ENCODE results near the gene IFIT3.
"Not testable (repeated sequence)": the region's sequence is repeated elsewhere in the genome, so short reads cannot be mapped to it uniquely, and the experiment has no call there.

IFIT3 gene

GRCh38 chr10:89304026-89304425, 23.8 kb upstream of the IFIT3 start:
- DNase-seq (ENCODE audit: low read depth, low spot score): no peak

GRCh38 chr10:89304446-89304845, 23.4 kb upstream of the IFIT3 start:
- DNase-seq (ENCODE audit: low read depth, low spot score): no peak

GRCh38 chr10:89304925-89305324, 22.9 kb upstream of the IFIT3 start:
- no peak for DNase-seq (ENCODE audit: low read depth, low spot score)

GRCh38 chr10:89305766-89306433, 21.9 kb upstream of the IFIT3 start:
- no peak for DNase-seq (ENCODE audit: low read depth, low spot score)

GRCh38 chr10:89306434-89307268, 21.1 kb upstream of the IFIT3 start:
- DNase-seq (ENCODE audit: low read depth, low spot score): no peak

GRCh38 chr10:89307269-89307577, 20.6 kb upstream of the IFIT3 start:
- no peak for DNase-seq (ENCODE audit: low read depth, low spot score)

- DNase-seq (ENCODE audit: low read depth, low spot score): no peak
Observed at GRCh38 chr10:89308266-89308665, 19.5 kb upstream of the IFIT3 start.

- no peak for DNase-seq (ENCODE audit: low read depth, low spot score)
Observed at GRCh38 chr10:89308736-89309135, 19.1 kb upstream of the IFIT3 start.

GRCh38 chr10:89309156-89310055, 18.4 kb upstream of the IFIT3 start:
- no peak for DNase-seq (ENCODE audit: low read depth, low spot score)

- DNase-seq (ENCODE audit: low read depth, low spot score): no peak
Observed at GRCh38 chr10:89310056-89310893, 17.5 kb upstream of the IFIT3 start.

GRCh38 chr10:89312973-89313372, 14.8 kb upstream of the IFIT3 start:
- no peak for DNase-seq (ENCODE audit: low read depth, low spot score)

- no peak for DNase-seq (ENCODE audit: low read depth, low spot score)
Observed at GRCh38 chr10:89314676-89315075, 13.1 kb upstream of the IFIT3 start.

GRCh38 chr10:89318047-89318446, 9.8 kb upstream of the IFIT3 start:
- DNase-seq (ENCODE audit: low read depth, low spot score): not testable (repeated sequence)

- DNase-seq (ENCODE audit: low read depth, low spot score): not testable (repeated sequence)
Observed at GRCh38 chr10:89325081-89325480, 2.7 kb upstream of the IFIT3 start.

GRCh38 chr10:89325856-89326255, 1.9 kb upstream of the IFIT3 start:
- DNase-seq (ENCODE audit: low read depth, low spot score): not testable (repeated sequence)

- DNase-seq (ENCODE audit: low read depth, low spot score): no peak
Observed at GRCh38 chr10:89329151-89329550, 1.4 kb downstream of the IFIT3 start.

GRCh38 chr10:89330014-89330413, 2.2 kb downstream of the IFIT3 start:
- not testable (repeated sequence) for DNase-seq (ENCODE audit: low read depth, low spot score)

- no peak for DNase-seq (ENCODE audit: low read depth, low spot score)
Observed at GRCh38 chr10:89330537-89331212, 2.9 kb downstream of the IFIT3 start.

GRCh38 chr10:89331487-89332122, 3.8 kb downstream of the IFIT3 start:
- DNase-seq (ENCODE audit: low read depth, low spot score): not testable (repeated sequence)

GRCh38 chr10:89332123-89332633, 4.4 kb downstream of the IFIT3 start:
- DNase-seq (ENCODE audit: low read depth, low spot score): peak; percentile 20
